Loucy (cell line): Measurements from ENCODE around the gene RARRES2.

Experiments used
- EZH2phosphoT487 ChIP-seq: fragments of 200-600 bp; IDR thresholded peaks from 2 replicates; pipeline ENCODE4 v1.6.1; 2018; ENCODE audit warnings: antibody characterized with exemption, mild to moderate bottlenecking, moderate library complexity, borderline replicate concordance
- TF ChIP-seq, protein P1 (sequence below): fragments of 200-600 bp; sonication (generic); conservative IDR thresholded peaks from 2 replicates; pipeline ENCODE4 v1.5.1; 2014; ENCODE audit warnings: mild to moderate bottlenecking, antibody characterized with exemption, low read length

DNA sequence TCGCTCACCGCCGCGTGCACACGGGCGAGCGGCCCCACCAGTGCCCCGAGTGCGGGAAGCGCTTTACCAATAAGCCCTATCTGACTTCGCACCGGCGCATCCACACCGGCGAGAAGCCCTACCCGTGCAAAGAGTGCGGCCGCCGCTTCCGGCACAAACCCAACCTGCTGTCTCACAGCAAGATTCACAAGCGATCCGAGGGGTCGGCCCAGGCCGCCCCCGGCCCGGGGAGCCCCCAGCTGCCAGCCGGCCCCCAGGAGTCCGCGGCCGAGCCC is 30.5 kb upstream of the RARRES2 start:
- TF ChIP-seq, protein P1, sequence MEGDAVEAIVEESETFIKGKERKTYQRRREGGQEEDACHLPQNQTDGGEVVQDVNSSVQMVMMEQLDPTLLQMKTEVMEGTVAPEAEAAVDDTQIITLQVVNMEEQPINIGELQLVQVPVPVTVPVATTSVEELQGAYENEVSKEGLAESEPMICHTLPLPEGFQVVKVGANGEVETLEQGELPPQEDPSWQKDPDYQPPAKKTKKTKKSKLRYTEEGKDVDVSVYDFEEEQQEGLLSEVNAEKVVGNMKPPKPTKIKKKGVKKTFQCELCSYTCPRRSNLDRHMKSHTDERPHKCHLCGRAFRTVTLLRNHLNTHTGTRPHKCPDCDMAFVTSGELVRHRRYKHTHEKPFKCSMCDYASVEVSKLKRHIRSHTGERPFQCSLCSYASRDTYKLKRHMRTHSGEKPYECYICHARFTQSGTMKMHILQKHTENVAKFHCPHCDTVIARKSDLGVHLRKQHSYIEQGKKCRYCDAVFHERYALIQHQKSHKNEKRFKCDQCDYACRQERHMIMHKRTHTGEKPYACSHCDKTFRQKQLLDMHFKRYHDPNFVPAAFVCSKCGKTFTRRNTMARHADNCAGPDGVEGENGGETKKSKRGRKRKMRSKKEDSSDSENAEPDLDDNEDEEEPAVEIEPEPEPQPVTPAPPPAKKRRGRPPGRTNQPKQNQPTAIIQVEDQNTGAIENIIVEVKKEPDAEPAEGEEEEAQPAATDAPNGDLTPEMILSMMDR, result no peak
- no peak for TF ChIP-seq EZH2phosphoT487
